ENCODE results near the gene PNKD. TPM values are rescaled to one million over a fixed set of nuclear protein-coding genes. Genes with fewer than 3 reads are reported as not detected.

The PNKD gene
- total and polyA plus RNA-seq, 2 donors from 2014 or later: 90.6 to 244 TPM

- Histone ChIP-seq H3K27ac (ENCODE audit: low read depth in 2 of 2, low read length in 2 of 2) (no peak overlapping the region), H3K9me3 (ENCODE audit: control insufficient read depth in 2 of 3, insufficient read depth in 1 of 3, low read length in 3 of 3) (peaks cover 0 to 2% (median 0%) of the 10 kb centered on the region in 3 donors), H3K4me1 (ENCODE audit: control insufficient read depth in 2 of 3, insufficient read depth in 2 of 3, low read depth in 1 of 3, low read length in 3 of 3) (peaks cover 0 to 9% (median 0%) of the 10 kb centered on the region in 3 donors), H3K27me3 (ENCODE audit: control insufficient read depth, insufficient read depth, low read length) (no peaks in the 10 kb centered on the region), H3K9ac (ENCODE audit: low read length in 3 of 3) (no peak overlapping the region), H3K36me3 (ENCODE audit: control insufficient read depth in 2 of 3, insufficient read depth in 3 of 3, low read length in 3 of 3) (peaks cover 0 to 12% (median 0%) of the 10 kb centered on the region in 3 donors), H3K4me3 (ENCODE audit: low read length in 3 of 3) (no peak overlapping the region)
- FAIRE-seq (no peak), DNase-seq (no peak)
- intact Hi-C loops (cut with DNase I): no loop called here
- TF ChIP-seq, protein P1, sequence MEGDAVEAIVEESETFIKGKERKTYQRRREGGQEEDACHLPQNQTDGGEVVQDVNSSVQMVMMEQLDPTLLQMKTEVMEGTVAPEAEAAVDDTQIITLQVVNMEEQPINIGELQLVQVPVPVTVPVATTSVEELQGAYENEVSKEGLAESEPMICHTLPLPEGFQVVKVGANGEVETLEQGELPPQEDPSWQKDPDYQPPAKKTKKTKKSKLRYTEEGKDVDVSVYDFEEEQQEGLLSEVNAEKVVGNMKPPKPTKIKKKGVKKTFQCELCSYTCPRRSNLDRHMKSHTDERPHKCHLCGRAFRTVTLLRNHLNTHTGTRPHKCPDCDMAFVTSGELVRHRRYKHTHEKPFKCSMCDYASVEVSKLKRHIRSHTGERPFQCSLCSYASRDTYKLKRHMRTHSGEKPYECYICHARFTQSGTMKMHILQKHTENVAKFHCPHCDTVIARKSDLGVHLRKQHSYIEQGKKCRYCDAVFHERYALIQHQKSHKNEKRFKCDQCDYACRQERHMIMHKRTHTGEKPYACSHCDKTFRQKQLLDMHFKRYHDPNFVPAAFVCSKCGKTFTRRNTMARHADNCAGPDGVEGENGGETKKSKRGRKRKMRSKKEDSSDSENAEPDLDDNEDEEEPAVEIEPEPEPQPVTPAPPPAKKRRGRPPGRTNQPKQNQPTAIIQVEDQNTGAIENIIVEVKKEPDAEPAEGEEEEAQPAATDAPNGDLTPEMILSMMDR (IDR thresholded peaks at IDR 0.05; ENCODE audit: borderline replicate concordance, extremely low read depth, insufficient read depth): no peak
Observed at GRCh38 chr2:218347172-218347571, 76.9 kb downstream of the PNKD start.

GRCh38 chr2:218354045-218354444, 83.7 kb downstream of the PNKD start:
- Histone ChIP-seq H3K27ac (ENCODE audit: low read depth in 2 of 2, low read length in 2 of 2) (no peak overlapping the region), H3K9me3 (ENCODE audit: control insufficient read depth in 2 of 3, insufficient read depth in 1 of 3, low read length in 3 of 3) (peaks cover 0 to 3% (median 0%) of the 10 kb centered on the region in 3 donors), H3K4me1 (ENCODE audit: control insufficient read depth in 2 of 3, insufficient read depth in 2 of 3, low read depth in 1 of 3, low read length in 3 of 3) (peaks cover 0 to 16% (median 0%) of the 10 kb centered on the region in 3 donors), H3K9ac (ENCODE audit: low read length in 3 of 3) (no peak overlapping the region), H3K27me3 (ENCODE audit: control insufficient read depth, insufficient read depth, low read length) (no peaks in the 10 kb centered on the region), H3K36me3 (ENCODE audit: control insufficient read depth in 2 of 3, insufficient read depth in 3 of 3, low read length in 3 of 3) (no peaks in the 10 kb centered on the region), H3K4me3 (ENCODE audit: low read length in 3 of 3) (no peak overlapping the region)
- intact Hi-C loops (cut with DNase I): loop anchor here (10.0 kb wide), 1 partner anchor 49 kb away; no protein-coding TSS in a partner anchor
- FAIRE-seq (no peak), DNase-seq (peak in 1 of 5 donors; percentile 29)
- TF ChIP-seq, protein P1 (IDR thresholded peaks at IDR 0.05; ENCODE audit: borderline replicate concordance, extremely low read depth, insufficient read depth): no peak

- FAIRE-seq (no peak), DNase-seq (peak in 3 of 5 donors; percentile 61 to 86 (median 63))
- peak overlapping the region in 1 of 3 donors; percentile 15 for H3K9ac ChIP-seq (ENCODE audit: low read length in 3 of 3)
- H3K36me3 ChIP-seq (ENCODE audit: control insufficient read depth in 2 of 3, insufficient read depth in 3 of 3, low read length in 3 of 3): no peaks in the 10 kb centered on the region
- peak overlapping the region in 1 of 2 donors; percentile 13 for H3K27ac ChIP-seq (ENCODE audit: low read depth in 2 of 2, low read length in 2 of 2)
- H3K27me3 ChIP-seq (ENCODE audit: control insufficient read depth, insufficient read depth, low read length): no peaks in the 10 kb centered on the region
- intact Hi-C loops (cut with DNase I): loop anchor here (10.0 kb wide), 1 partner anchor 50 kb away; no protein-coding TSS in a partner anchor
- H3K4me1 ChIP-seq (ENCODE audit: control insufficient read depth in 2 of 3, insufficient read depth in 2 of 3, low read depth in 1 of 3, low read length in 3 of 3): peaks cover 0 to 18% (median 0%) of the 10 kb centered on the region in 3 donors
- TF ChIP-seq, protein P1 (IDR thresholded peaks at IDR 0.05; ENCODE audit: borderline replicate concordance, extremely low read depth, insufficient read depth): no peak
- peaks cover 0 to 3% (median 0%) of the 10 kb centered on the region in 3 donors for H3K9me3 ChIP-seq (ENCODE audit: control insufficient read depth in 2 of 3, insufficient read depth in 1 of 3, low read length in 3 of 3)
- H3K4me3 ChIP-seq (ENCODE audit: low read length in 3 of 3): peak overlapping the region in 2 of 3 donors; percentile 18 to 29
Observed at GRCh38 chr2:218354850-218355443, 84.6 kb downstream of the PNKD start.

Data from kidney (tissue), 14 donors.